Endothelial cell of umbilical vein (primary cell): ENCODE measurements around the gene TNFRSF4. TPM values are rescaled to one million over a fixed set of nuclear protein-coding genes. Genes with fewer than 3 reads are reported as not detected.

ENCODE experiments used
- BruUV-seq: library from RNA; stranded (reverse); fragments of 400-500 nt; replicated peaks from 2 replicates; lab custom pipeline; 2021; lab: Mats Ljungman, UMichigan
- CTCF ChIA-PET: fragments of 300-600, 350-600 bp; sonication (Branson Sonifier 250); formaldehyde crosslinking; loops from one replicate; lab custom pipeline; 2021; ENCODE audit warnings: antibody characterized with exemption, inconsistent platforms; lab: Charles Lee
- POLR2A ChIA-PET: fragments of 300-600, 350-600 bp; sonication (Branson Sonifier 250); formaldehyde crosslinking; loops from one replicate; lab custom pipeline; 2021; ENCODE audit warnings: antibody characterized with exemption, inconsistent platforms; lab: Charles Lee
- DNase-seq: peaks from one replicate; pipeline ENCODE4 v3.0.0-alpha.2; 2011; ENCODE audit warnings: low read depth, low spot score
- FAIRE-seq: peaks from 2 replicates; lab custom pipeline; 2011; peaks lifted over from hg19 to GRCh38; lab: Jason Lieb, UNC
- H2AFZ ChIP-seq: 2 replicates; pipeline ENCODE4 v1.6.0; 2012; ENCODE audit warnings: low read depth, low read length, control low read depth, inconsistent platforms
- H3K27ac ChIP-seq: 2 replicates; pipeline ENCODE4 v1.5.1; 2011; ENCODE audit warnings: low read depth, mild to moderate bottlenecking, control low read depth, low read length, moderate library complexity; ENCODE audit not compliant: insufficient read depth
- H3K27me3 ChIP-seq, 2 experiments: 2 replicates each; pipeline versions ENCODE4 v1.6.0 to v1.6.1; 2011; ENCODE audit warnings: low read length in 2 of 2, mixed read lengths in 1 of 2; ENCODE audit not compliant: control insufficient read depth in 2 of 2, insufficient read depth in 2 of 2
- H3K36me3 ChIP-seq, 2 experiments: 2 replicates in 1 of 2; 3 replicates in 1 of 2; pipeline ENCODE4 v1.5.1; 2011; ENCODE audit warnings: low read length in 2 of 2, mild to moderate bottlenecking in 1 of 2, moderate library complexity in 1 of 2; ENCODE audit not compliant: control insufficient read depth in 2 of 2, insufficient read depth in 2 of 2; ENCODE audit errors: extremely low read depth in 1 of 2
- H3K4me1 ChIP-seq: 3 replicates; pipeline ENCODE4 v1.5.1; 2011; ENCODE audit warnings: mild to moderate bottlenecking, low read length; ENCODE audit not compliant: control insufficient read depth, insufficient read depth; ENCODE audit errors: extremely low read depth
- H3K4me2 ChIP-seq: 2 replicates; pipeline ENCODE4 v1.6.1; 2011; ENCODE audit warnings: low read length, control low read depth, mixed read lengths; ENCODE audit not compliant: insufficient read depth
- H3K4me3 ChIP-seq, 3 experiments: fragments of 200-600 bp in 1 of 3; sonication (generic), shearing (Covaris generic) in 1 of 3; replicated peaks in 1 of 3; 2 replicates each; pipeline ENCODE4 v1.5.1; 2011 to 2016; ENCODE audit warnings: control low read depth in 3 of 3, low read length in 3 of 3, mild to moderate bottlenecking in 2 of 3, inconsistent platforms in 1 of 3, low read depth in 1 of 3, moderate library complexity in 1 of 3; ENCODE audit not compliant: insufficient read depth in 1 of 3
- H3K79me2 ChIP-seq: 2 replicates; pipeline ENCODE4 v1.6.0; 2012; ENCODE audit warnings: low read length, inconsistent platforms; ENCODE audit not compliant: control insufficient read depth, insufficient read depth
- H3K9ac ChIP-seq: replicated peaks from 2 replicates; pipeline ENCODE3; 2011; ENCODE audit warnings: low read length, control low read depth; ENCODE audit not compliant: insufficient read depth; ENCODE audit errors: extremely low read depth
- H3K9me1 ChIP-seq: replicated peaks from 3 replicates; pipeline ENCODE4 v1.6.0; 2011; ENCODE audit warnings: mild to moderate bottlenecking, low read length; ENCODE audit not compliant: control insufficient read depth, insufficient read depth; ENCODE audit errors: extremely low read depth
- H3K9me3 ChIP-seq: replicated peaks from 2 replicates; pipeline ENCODE4 v1.5.1; 2012; ENCODE audit warnings: low read length, inconsistent platforms; ENCODE audit not compliant: control insufficient read depth, insufficient read depth
- H4K20me1 ChIP-seq: replicated peaks from 2 replicates; pipeline ENCODE3; 2011; ENCODE audit warnings: mild to moderate bottlenecking, low read length; ENCODE audit not compliant: control insufficient read depth, insufficient read depth; ENCODE audit errors: extremely low read depth
- POLR2A ChIP-seq: IDR thresholded peaks from 2 replicates; pipeline ENCODE4 v1.6.1; 2012; ENCODE audit warnings: low read depth, mild to moderate bottlenecking, control low read depth, low read length
- POLR2AphosphoS5 ChIP-seq: IDR thresholded peaks from 2 replicates; pipeline ENCODE4 v1.6.1; 2012; ENCODE audit warnings: low read depth, mild to moderate bottlenecking, control low read depth, low read length, moderate library complexity; ENCODE audit not compliant: insufficient read depth
- dilution Hi-C: fragments of 300-500 bp; cut with MboI; formaldehyde crosslinking; loops from one replicate; pipeline ENCODE4 v1.15.0; 2019; ENCODE audit warnings: low sequenced_read_pairs; ENCODE audit not compliant: extremely low pct_ligation_motif_present
- intact Hi-C: fragments of 100-400 bp; cut with micrococcal nuclease; formaldehyde crosslinking; loops from one replicate; pipeline ENCODE4 v1.10.0; 2022
- polyA plus RNA-seq, 4 experiments: library from polyadenylated mRNA; depleted of rRNA in 3 of 4; stranded (reverse) in 3 of 4; unstranded in 1 of 4; fragments of >200 nt; gene quantifications; 2 replicates each; pipeline versions ENCODE4 v1.2.1 to v1.2.3, GENCODE V29; 2011 to 2012; ENCODE audit warnings: missing spikeins in 1 of 4
- total RNA-seq: library from RNA; stranded (reverse); gene quantifications from 2 replicates; pipeline ENCODE4 v1.2.3, GENCODE V29; 2021
- TF ChIP-seq, protein P1 (sequence below), 2 donors: IDR thresholded peaks; 1 replicate in 1 of 2; 2 replicates in 1 of 2; pipeline ENCODE4 v1.5.1; 2011; ENCODE audit warnings: low read length in 2 of 2, mild to moderate bottlenecking in 2 of 2, moderate library complexity in 2 of 2, control low read depth in 1 of 2, inconsistent platforms in 1 of 2, low read depth in 1 of 2; ENCODE audit not compliant: insufficient read depth in 1 of 2; ENCODE audit errors: extremely low read depth in 1 of 2
- TF ChIP-seq, protein P2 (sequence below): IDR thresholded peaks from 2 replicates; pipeline ENCODE4 v1.6.1; 2011; ENCODE audit not compliant: insufficient read depth, insufficient read length

TNFRSF4 gene
- total and polyA plus RNA-seq, 2 donors (not counting 3 experiments of a cell fraction or from before 2014, with no cell fraction given), result 0.55 to 1.5 TPM

- TF ChIP-seq, protein P1, sequence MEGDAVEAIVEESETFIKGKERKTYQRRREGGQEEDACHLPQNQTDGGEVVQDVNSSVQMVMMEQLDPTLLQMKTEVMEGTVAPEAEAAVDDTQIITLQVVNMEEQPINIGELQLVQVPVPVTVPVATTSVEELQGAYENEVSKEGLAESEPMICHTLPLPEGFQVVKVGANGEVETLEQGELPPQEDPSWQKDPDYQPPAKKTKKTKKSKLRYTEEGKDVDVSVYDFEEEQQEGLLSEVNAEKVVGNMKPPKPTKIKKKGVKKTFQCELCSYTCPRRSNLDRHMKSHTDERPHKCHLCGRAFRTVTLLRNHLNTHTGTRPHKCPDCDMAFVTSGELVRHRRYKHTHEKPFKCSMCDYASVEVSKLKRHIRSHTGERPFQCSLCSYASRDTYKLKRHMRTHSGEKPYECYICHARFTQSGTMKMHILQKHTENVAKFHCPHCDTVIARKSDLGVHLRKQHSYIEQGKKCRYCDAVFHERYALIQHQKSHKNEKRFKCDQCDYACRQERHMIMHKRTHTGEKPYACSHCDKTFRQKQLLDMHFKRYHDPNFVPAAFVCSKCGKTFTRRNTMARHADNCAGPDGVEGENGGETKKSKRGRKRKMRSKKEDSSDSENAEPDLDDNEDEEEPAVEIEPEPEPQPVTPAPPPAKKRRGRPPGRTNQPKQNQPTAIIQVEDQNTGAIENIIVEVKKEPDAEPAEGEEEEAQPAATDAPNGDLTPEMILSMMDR (IDR thresholded peaks at IDR 0.05; ENCODE audit: extremely low read depth in 1 of 2, insufficient read depth in 1 of 2, low read depth in 1 of 2, low read length in 2 of 2), result no peak
- TF ChIP-seq POLR2A (peak; percentile 94), POLR2AphosphoS5 (peak; percentile 82)
- TF ChIP-seq, protein P2, sequence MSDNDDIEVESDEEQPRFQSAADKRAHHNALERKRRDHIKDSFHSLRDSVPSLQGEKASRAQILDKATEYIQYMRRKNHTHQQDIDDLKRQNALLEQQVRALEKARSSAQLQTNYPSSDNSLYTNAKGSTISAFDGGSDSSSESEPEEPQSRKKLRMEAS, result peak; percentile 85
- dilution Hi-C loops, result no loop called here
- BruUV-seq, result no TSS peak
- peak within 1 kb of the TSS; percentile 39 for H3K27ac ChIP-seq
- DNase-seq (peak; percentile 97), FAIRE-seq (peak; percentile 93)
- peak within 1 kb of the TSS; percentile 4 for H2AFZ ChIP-seq
- peak within 1 kb of the TSS; percentile 69 for H3K9ac ChIP-seq
- no peaks in the 10 kb centered on the region for H3K9me1 ChIP-seq
- peak within 1 kb of the TSS; percentile 87 for H3K4me2 ChIP-seq
- ChIA-PET POLR2A (interaction anchor here (0.8 to 1.1 kb wide), 2 partner anchors 40 to 113 kb away, joined by 3 read pairs; no protein-coding TSS in a partner anchor), CTCF (interaction anchor here (0.6 to 3.7 kb wide), 8 partner anchors 19 to 247 kb away, joined by 3 to 43 read pairs (median 5); no protein-coding TSS in a partner anchor)
- H3K4me1 ChIP-seq, result peaks cover 6% of the 10 kb centered on the region
- peak within 1 kb of the TSS; percentile 54 to 88 (median 80) for H3K4me3 ChIP-seq
- H3K27me3 ChIP-seq, result no peaks in the 10 kb centered on the region
- peaks cover 6 to 11% of the 10 kb centered on the region in 2 experiments for H3K36me3 ChIP-seq
- no peaks in the 10 kb centered on the region for H3K9me3 ChIP-seq
- no peaks in the 10 kb centered on the region for H4K20me1 ChIP-seq
- peaks cover 63% of the 10 kb centered on the region for H3K79me2 ChIP-seq
- intact Hi-C loops, result loop anchor here (1.0 to 2.0 kb wide), 5 partner anchors 19 to 198 kb away; partner anchors contain the start of gene PUSL1
Observed at GRCh38 chr1:1231400-1232207, 17.7 kb upstream of the TNFRSF4 start, which contains the start of gene SDF4. TSS of gene SDF4 (minus strand) at chr1:1232001. CDS start at chr1:1228772, 3,229 bp downstream.
